Uterus (tissue), 4 donors: ENCODE measurements around the gene CDH24. TPM values are rescaled to one million over a fixed set of nuclear protein-coding genes. Genes with fewer than 3 reads are reported as not detected.

ENCODE experiments used
- DNase-seq, 2 donors: peaks; one replicate each; pipeline ENCODE4 v3.0.0-alpha.2; 2019 to 2020
- H3K27ac ChIP-seq, 2 donors: fragments of 200-600 bp; sonication (generic); 1 replicate in 1 of 2; 2 replicates in 1 of 2; pipeline ENCODE4 v1.5.1; 2016 to 2018
- H3K27me3 ChIP-seq, 2 donors: fragments of 200-600 bp; sonication (generic); one replicate each; pipeline ENCODE4 v1.5.1; 2018 to 2019; ENCODE audit warnings: control low read depth in 1 of 2
- H3K36me3 ChIP-seq, 2 donors: fragments of 200-600 bp; sonication (generic); one replicate each; pipeline ENCODE4 v1.5.1; 2019; ENCODE audit warnings: control low read depth in 1 of 2
- H3K4me1 ChIP-seq, 2 donors: fragments of 200-600 bp; sonication (generic); one replicate each; pipeline ENCODE4 v1.5.1; 2018 to 2019; ENCODE audit warnings: control low read depth in 1 of 2
- H3K4me3 ChIP-seq, 2 donors: fragments of 200-600 bp; sonication (generic); 1 replicate in 1 of 2; 2 replicates in 1 of 2; pipeline ENCODE4 v1.5.1; 2018 to 2019; ENCODE audit warnings: mild to moderate bottlenecking in 1 of 2
- H3K9me3 ChIP-seq, 2 donors: fragments of 200-600 bp; sonication (generic); one replicate each; pipeline ENCODE4 v1.5.1; 2019; ENCODE audit warnings: control low read depth in 1 of 2
- POLR2A ChIP-seq, 2 donors: fragments of 450-650 bp; IDR thresholded peaks; one replicate each; pipeline ENCODE4 v1.6.1; 2016; ENCODE audit warnings: antibody characterized with exemption in 2 of 2, mild to moderate bottlenecking in 1 of 2, moderate library complexity in 1 of 2
- intact Hi-C: fragments of 100-400 bp; cut with DNase I; formaldehyde crosslinking; loops from one replicate; pipeline ENCODE4 v1.15.1; 2023; ENCODE audit warnings: low total_unique reads
- total RNA-seq, 4 donors: library from RNA; depleted of rRNA in 3 of 4; stranded (reverse); fragments of >200 nt in 3 of 4; gene quantifications; one replicate each; pipeline versions ENCODE4 v1.1.0 to v1.2.4, GENCODE V29; 2014 to 2023
- TF ChIP-seq, protein P1 (sequence below), 4 experiments: fragments of 200-600 bp in 2 of 4; fragments of 450-650 bp in 2 of 4; sonication (generic) in 2 of 4; IDR thresholded peaks; one replicate each; pipeline ENCODE4 v1.5.1; 2016 to 2019; ENCODE audit warnings: antibody characterized with exemption in 4 of 4, mild to moderate bottlenecking in 2 of 4, moderate library complexity in 1 of 4
- donor health status: DM: yes; HTN: yes; CAD: no.

Gene CDH24
- total RNA-seq, 4 donors from 2014 or later, result 6.5 to 18.0 (median 13.8) TPM

DNA sequence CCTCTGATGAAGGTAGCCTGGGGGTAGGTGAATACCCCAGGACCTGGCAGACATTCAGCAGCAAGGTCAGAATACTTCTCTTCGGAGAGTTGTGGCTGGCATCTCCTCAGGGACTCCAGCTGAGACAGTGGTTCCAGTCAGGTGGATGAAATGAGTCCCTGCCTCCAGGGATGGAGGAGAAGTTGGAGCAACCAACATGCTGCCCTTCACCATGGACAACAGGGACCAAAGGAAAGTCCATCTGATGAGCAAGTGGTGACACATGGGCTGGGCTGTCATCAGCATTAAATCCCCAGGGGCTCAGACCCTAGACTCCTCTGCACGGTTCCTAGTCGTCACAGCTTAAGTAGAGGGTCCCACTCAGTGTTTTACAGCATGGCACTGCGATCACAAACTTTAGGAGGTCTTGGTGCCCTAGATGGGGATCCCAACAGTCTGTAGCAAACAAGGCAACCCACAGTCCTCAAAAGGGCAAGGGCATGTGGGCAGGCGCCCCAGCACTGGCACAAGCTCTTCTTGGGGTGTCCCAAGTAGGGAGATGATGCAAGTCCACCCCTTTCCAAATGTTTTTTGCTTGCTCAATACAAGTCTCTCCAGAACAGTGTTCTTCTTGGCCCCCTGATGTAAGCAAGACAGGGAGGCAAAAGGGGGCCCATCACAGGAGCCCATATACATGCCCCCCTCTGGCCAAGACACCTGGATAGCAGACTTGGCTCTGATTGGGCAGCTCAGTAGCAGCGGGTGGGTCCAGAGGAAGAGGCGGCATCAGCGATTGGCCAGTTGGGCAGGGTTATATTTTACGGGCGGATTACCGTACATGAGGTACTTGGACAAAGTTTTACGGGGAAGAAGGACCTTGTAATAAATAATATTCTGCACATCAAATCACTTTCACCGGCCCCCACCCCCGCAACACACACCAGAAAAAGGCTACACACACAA, 10.8 kb upstream of the CDH24 start:
- H3K27me3 ChIP-seq, result no peaks in the 10 kb centered on the region

DNA sequence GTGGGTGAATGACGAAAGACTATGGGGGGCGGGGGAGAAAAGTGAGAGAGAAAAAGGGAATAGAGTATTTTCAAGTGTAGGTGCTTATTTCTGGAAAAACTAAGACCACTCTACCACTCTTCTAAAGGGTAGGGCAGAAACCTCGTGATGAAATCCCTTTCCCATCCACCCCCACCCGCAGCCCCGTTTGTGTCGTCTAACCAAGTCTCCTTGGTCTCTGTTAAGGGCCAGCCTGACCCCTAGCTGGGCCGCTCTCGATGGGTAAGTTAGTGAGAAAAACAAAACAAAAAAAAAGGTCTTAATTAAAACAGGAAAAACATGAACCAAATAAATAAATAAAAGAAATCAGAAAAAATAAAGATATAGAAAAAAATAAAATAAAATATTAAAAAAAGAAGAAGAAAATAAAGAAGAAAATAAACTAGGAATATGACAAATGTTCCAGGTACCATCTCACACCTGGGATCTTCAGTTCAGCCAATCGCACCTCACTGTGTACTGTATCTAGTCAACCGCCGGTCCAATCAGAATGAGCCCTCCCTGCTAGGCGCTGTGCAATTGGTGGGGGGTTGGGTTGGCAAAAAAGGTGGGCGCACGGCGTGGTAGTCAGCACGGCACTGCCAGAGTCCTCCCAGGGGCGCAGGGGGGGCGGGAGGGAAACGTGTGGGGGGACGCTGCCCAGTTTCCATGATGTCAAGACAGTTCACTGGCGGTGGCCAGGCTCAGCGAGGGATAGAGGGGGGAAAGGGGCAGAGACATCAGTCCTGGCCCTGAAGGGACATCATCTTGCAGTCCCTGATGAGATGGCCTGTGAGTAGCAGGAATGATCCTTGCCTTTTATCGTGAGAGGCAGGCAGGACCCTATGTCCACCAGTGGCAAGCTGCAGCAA, 9.8 kb upstream of the CDH24 start:
- Histone ChIP-seq H3K9me3 (no peaks in the 10 kb centered on the region), H3K4me1 (peaks cover 5 to 6% of the 10 kb centered on the region in 2 donors), H3K27ac (no peak overlapping the region), H3K27me3 (no peaks in the 10 kb centered on the region), H3K4me3 (no peak overlapping the region), H3K36me3 (no peaks in the 10 kb centered on the region)
- no peak for TF ChIP-seq POLR2A (IDR thresholded peaks at IDR 0.05)
- TF ChIP-seq, protein P1, sequence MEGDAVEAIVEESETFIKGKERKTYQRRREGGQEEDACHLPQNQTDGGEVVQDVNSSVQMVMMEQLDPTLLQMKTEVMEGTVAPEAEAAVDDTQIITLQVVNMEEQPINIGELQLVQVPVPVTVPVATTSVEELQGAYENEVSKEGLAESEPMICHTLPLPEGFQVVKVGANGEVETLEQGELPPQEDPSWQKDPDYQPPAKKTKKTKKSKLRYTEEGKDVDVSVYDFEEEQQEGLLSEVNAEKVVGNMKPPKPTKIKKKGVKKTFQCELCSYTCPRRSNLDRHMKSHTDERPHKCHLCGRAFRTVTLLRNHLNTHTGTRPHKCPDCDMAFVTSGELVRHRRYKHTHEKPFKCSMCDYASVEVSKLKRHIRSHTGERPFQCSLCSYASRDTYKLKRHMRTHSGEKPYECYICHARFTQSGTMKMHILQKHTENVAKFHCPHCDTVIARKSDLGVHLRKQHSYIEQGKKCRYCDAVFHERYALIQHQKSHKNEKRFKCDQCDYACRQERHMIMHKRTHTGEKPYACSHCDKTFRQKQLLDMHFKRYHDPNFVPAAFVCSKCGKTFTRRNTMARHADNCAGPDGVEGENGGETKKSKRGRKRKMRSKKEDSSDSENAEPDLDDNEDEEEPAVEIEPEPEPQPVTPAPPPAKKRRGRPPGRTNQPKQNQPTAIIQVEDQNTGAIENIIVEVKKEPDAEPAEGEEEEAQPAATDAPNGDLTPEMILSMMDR (IDR thresholded peaks at IDR 0.05), result no peak
- no peak for DNase-seq
- intact Hi-C loops, result no loop called here

More for the DNA sequence above, 10.8 kb upstream of the CDH24 start:
- TF ChIP-seq, protein P1 (IDR thresholded peaks at IDR 0.05), result no peak
- no peak for TF ChIP-seq POLR2A (IDR thresholded peaks at IDR 0.05)
- Histone ChIP-seq H3K36me3 (no peaks in the 10 kb centered on the region), H3K4me1 (peaks cover 6 to 11% of the 10 kb centered on the region in 2 donors), H3K9me3 (no peaks in the 10 kb centered on the region), H3K4me3 (no peak overlapping the region), H3K27ac (peak overlapping the region in 1 of 2 donors; percentile 49)
- DNase-seq, result no peak
- intact Hi-C loops, result no loop called here

DNA sequence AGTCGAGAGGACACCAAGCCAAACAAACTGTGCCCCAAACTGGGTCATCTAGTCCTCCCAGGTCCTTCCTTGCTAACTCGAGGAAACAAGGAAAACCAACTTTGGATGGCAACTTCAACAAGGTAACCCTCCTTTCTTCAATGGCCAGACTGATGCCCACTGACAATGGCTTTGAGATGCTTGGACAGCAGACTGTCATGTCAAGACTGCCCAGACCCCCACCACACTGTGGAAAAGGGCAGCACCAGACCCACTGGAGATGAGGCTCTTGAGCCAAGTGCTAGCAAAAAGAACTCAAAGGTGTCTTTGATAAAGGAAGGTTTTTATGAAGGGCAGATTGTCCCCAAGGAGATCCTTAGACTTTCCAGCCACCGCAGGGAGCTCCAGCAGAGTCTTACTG, 9.0 kb upstream of the CDH24 start:
- DNase-seq, result no peak
- Histone ChIP-seq H3K27me3 (no peaks in the 10 kb centered on the region), H3K4me3 (no peak overlapping the region), H3K9me3 (no peaks in the 10 kb centered on the region), H3K36me3 (no peaks in the 10 kb centered on the region), H3K27ac (no peak overlapping the region), H3K4me1 (no peaks in the 10 kb centered on the region)
- TF ChIP-seq POLR2A (IDR thresholded peaks at IDR 0.05), result no peak
- TF ChIP-seq, protein P1 (IDR thresholded peaks at IDR 0.05), result no peak
- intact Hi-C loops, result no loop called here

DNA sequence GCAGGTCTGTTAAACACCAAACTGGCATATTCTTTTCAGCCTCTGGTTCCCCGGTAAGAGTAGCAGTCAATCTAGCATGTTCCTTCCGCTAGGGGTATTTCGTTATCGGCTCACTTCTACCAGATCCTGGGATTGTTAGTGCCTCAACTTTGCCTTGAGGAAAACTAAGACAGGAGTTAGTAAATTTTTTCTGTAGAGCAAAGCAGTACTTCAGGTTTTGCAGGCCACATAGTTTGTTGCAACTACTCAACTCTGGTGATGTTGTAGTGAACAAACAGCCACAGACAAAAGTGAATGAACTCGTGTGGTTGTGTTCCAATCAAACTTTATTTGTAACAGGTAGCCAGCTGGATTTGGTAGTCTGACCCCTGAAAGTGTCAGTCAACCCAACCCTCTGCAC, 6.3 kb upstream of the CDH24 start:
- no peaks in the 10 kb centered on the region for H3K27me3 ChIP-seq
- no peaks in the 10 kb centered on the region for H3K36me3 ChIP-seq
- TF ChIP-seq, protein P1 (IDR thresholded peaks at IDR 0.05), result no peak
- TF ChIP-seq POLR2A (IDR thresholded peaks at IDR 0.05), result no peak
- H3K4me3 ChIP-seq, result no peak overlapping the region
- H3K9me3 ChIP-seq, result no peaks in the 10 kb centered on the region
- no peaks in the 10 kb centered on the region for H3K4me1 ChIP-seq
- peak overlapping the region in 1 of 2 donors; percentile 6 for H3K27ac ChIP-seq
- DNase-seq, result no peak
- intact Hi-C loops, result no loop called here
